ENCODE measurements around the gene FLAD1.
"Not testable (repeated sequence)": the region's sequence is repeated elsewhere in the genome, so short reads cannot be mapped to it uniquely, and the experiment has no call there.

FLAD1 gene

DNA sequence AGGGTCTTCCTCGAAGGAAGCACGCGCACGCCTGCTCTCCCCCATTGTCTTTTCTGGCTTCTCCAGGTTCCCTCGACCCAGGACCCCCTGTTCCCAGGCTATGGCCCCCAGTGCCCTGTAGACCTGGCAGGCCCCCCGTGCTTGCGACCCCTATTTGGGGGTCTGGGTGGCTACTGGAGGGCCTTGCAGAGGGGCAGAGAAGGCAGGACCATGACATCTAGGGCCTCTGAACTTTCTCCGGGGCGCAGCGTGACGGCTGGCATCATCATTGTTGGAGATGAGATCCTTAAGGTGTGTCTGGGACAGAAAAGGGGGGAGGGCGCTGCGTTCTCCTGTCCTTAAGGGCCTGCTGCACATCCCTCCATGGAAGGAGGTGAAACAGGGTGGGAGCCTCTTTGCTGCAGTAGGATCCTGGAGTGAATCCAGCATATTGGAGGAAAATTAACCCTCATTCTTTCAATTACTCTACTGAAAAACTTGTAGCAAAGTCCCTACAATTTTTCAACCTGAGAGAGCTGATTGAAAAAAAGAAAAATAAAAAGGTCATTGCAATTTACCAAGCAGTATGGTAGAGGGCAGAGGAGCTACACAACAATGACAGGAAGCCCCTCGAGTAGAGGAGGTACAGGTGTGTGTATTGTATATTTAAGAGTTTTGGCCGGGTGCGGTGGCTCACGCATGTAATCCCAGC, 777 bp downstream of the FLAD1 start:
- DNase-seq (ENCODE audit: low spot score in 2 of 2) = no peak
- Mint-ChIP-seq H3K4me1 (peaks cover 8% of the 10 kb centered on the region), H3K27me3 (no peaks in the 10 kb centered on the region)

DNA sequence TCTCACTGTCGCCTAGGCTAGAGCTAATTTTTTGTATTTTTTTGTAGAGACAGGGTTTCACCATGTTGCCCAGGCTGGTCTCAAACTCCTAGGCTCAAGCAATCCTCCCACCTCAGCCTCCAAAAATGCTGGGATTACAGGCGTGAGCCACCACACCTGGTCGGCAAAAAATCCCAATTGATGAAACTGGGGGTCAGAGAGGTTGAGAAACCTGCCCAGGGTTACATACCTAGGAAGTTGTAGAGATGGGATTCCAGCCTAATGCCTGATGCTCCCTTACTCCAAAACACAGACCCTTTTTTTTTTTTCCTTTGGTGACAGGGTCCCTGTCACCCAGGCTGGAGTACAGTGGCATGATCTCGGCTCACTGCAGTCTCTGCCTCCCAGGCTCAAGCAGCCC, 3.6 kb downstream of the FLAD1 start:
- not testable (repeated sequence) for H3K4me3 Mint-ChIP-seq; H3K27me3 Mint-ChIP-seq; DNase-seq (ENCODE audit: low spot score in 2 of 2); ATAC-seq (ENCODE audit: low read depth); H3K27ac Mint-ChIP-seq; H3K9me3 Mint-ChIP-seq
- Mint-ChIP-seq H3K36me3 (peaks cover 13% of the 10 kb centered on the region), H3K4me1 (peaks cover 16% of the 10 kb centered on the region)

More for the DNA sequence above, 777 bp downstream of the FLAD1 start:
- Mint-ChIP-seq H3K4me3 (no peak overlapping the region), H3K27ac (peak overlapping the region; percentile 87), H3K9me3 (no peaks in the 10 kb centered on the region), H3K36me3 (peaks cover 7% of the 10 kb centered on the region)
- ATAC-seq (ENCODE audit: low read depth) = no peak

DNA sequence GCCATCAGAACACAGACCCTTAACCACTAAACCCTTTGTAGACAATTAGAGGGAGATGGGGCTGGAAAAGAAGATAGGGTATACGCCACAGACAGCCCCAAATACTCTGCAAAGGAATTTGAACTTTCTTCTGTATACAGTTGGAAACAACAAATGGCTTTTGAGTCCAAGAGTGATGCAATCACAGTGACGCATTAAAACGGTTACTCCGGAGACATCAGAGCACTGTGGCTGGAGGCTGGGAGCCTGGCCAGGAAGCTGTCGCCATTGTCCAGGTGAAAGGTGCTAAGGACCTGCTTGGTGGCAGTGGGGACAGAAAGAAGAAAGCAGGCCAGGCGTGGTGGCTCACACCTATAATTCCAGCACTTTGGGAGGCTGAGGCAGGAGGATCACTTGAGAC, 4.2 kb downstream of the FLAD1 start:
- no peaks in the 10 kb centered on the region for H3K27me3 Mint-ChIP-seq
- H3K27ac Mint-ChIP-seq = no peak overlapping the region
- peaks cover 16% of the 10 kb centered on the region for H3K4me1 Mint-ChIP-seq
- ATAC-seq (ENCODE audit: low read depth) (no peak), DNase-seq (ENCODE audit: low spot score in 2 of 2) (no peak)
- no peaks in the 10 kb centered on the region for H3K9me3 Mint-ChIP-seq
- H3K4me3 Mint-ChIP-seq = no peak overlapping the region
- H3K36me3 Mint-ChIP-seq = peaks cover 13% of the 10 kb centered on the region

- ATAC-seq (ENCODE audit: low read depth) (no peak), DNase-seq (ENCODE audit: low spot score in 2 of 2) (no peak)
- Mint-ChIP-seq H3K36me3 (peaks cover 13% of the 10 kb centered on the region), H3K4me3 (no peak overlapping the region), H3K9me3 (no peaks in the 10 kb centered on the region), H3K27me3 (no peaks in the 10 kb centered on the region), H3K27ac (no peak overlapping the region), H3K4me1 (peaks cover 16% of the 10 kb centered on the region)
Observed at GRCh38 chr1:154988058-154988954, 5.2 kb downstream of the FLAD1 start.

DNA sequence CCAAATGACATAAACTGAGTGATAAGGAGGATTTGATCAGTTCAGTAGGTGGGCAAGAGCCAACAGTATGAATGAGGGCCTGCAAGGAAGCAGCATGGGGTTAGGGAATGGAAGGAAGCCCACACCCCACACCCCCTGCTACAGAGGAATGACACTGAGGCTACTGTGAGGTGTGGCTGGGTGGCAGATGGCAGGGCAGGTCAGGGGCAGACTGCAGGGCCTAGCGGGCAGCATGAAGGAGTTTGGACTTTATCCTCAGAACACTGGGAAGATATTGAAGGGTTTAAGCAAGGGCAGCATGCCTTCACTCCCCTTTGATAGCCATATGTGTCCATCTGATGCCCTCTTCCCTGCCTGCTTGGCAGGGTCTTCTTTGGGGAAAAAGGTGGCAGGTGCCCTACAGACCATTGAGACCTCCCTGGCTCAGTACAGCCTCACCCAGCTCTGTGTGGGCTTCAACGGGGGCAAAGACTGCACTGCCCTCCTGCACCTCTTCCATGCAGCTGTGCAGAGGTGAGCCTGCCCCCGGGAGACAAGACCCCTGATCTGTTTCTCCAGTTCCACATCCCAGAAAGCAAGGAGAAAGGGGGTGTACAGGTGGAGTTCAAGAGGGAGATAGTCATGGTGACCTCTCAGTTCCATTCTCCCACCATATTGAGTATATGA, 6.2 kb downstream of the FLAD1 start:
- ATAC-seq (ENCODE audit: low read depth) (no peak), DNase-seq (ENCODE audit: low spot score in 2 of 2) (no peak)
- Mint-ChIP-seq H3K27ac (no peak overlapping the region), H3K9me3 (no peaks in the 10 kb centered on the region), H3K4me1 (peaks cover 9% of the 10 kb centered on the region), H3K36me3 (peaks cover 13% of the 10 kb centered on the region), H3K27me3 (no peaks in the 10 kb centered on the region), H3K4me3 (no peak overlapping the region)

DNA sequence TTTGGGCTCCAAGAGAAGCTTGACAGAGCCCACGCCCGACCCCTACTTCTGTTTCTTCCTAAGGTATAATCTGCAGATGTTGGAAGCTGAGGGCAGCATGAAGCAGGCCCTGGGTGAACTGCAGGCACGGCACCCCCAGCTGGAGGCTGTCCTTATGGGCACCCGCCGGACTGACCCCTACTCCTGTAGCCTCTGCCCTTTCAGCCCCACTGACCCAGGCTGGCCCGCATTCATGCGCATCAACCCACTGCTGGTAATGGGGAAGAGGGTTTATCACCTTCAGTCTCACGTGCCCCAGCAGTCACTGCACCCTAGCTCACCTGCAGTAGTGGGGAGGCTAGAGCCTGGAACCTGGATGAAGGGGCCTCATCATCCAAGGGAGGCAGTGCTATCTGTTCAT, 7.1 kb downstream of the FLAD1 start:
- Mint-ChIP-seq H3K4me3 (no peak overlapping the region), H3K36me3 (peaks cover 13% of the 10 kb centered on the region), H3K9me3 (no peaks in the 10 kb centered on the region), H3K27me3 (no peaks in the 10 kb centered on the region), H3K4me1 (peaks cover 9% of the 10 kb centered on the region), H3K27ac (no peak overlapping the region)
- ATAC-seq (ENCODE audit: low read depth) = no peak
- no peak for DNase-seq (ENCODE audit: low spot score in 2 of 2)

GRCh38 chr1:154992721-154993571, 9.8 kb downstream of the FLAD1 start:
- Mint-ChIP-seq H3K36me3 (peaks cover 13% of the 10 kb centered on the region), H3K4me3 (no peak overlapping the region), H3K27me3 (no peaks in the 10 kb centered on the region), H3K27ac (no peak overlapping the region), H3K9me3 (no peaks in the 10 kb centered on the region), H3K4me1 (peaks cover 17% of the 10 kb centered on the region)
- ATAC-seq (ENCODE audit: low read depth) (no peak), DNase-seq (ENCODE audit: low spot score in 2 of 2) (no peak)

- Mint-ChIP-seq H3K4me1 (peaks cover 21% of the 10 kb centered on the region), H3K4me3 (no peak within 1 kb of the TSS), H3K9me3 (no peaks in the 10 kb centered on the region), H3K27ac (no peak within 1 kb of the TSS), H3K27me3 (no peaks in the 10 kb centered on the region), H3K36me3 (peaks cover 10% of the 10 kb centered on the region)
- no peak for ATAC-seq (ENCODE audit: low read depth)
- no peak for DNase-seq (ENCODE audit: low spot score in 2 of 2)
Observed at GRCh38 chr1:154993572-154994268, 10.6 kb downstream of the FLAD1 start, which contains the start of gene LENEP. Gene LENEP (plus strand): TSS chr1:154993586. CDS start chr1:154993608, 22 bp downstream.

- H3K27me3 Mint-ChIP-seq = no peaks in the 10 kb centered on the region
- H3K27ac Mint-ChIP-seq = no peak overlapping the region
- ATAC-seq (ENCODE audit: low read depth) (no peak), DNase-seq (ENCODE audit: low spot score in 2 of 2) (no peak)
- H3K36me3 Mint-ChIP-seq = peaks cover 6% of the 10 kb centered on the region
- peaks cover 21% of the 10 kb centered on the region for H3K4me1 Mint-ChIP-seq
- no peak overlapping the region for H3K4me3 Mint-ChIP-seq
- no peaks in the 10 kb centered on the region for H3K9me3 Mint-ChIP-seq
Observed at GRCh38 chr1:154994269-154994587, 11.1 kb downstream of the FLAD1 start.

GRCh38 chr1:154994591-154994990, 11.4 kb downstream of the FLAD1 start:
- no peak overlapping the region for H3K27ac Mint-ChIP-seq
- H3K36me3 Mint-ChIP-seq = peaks cover 5% of the 10 kb centered on the region
- no peak for DNase-seq (ENCODE audit: low spot score in 2 of 2)
- no peak overlapping the region for H3K4me3 Mint-ChIP-seq
- no peaks in the 10 kb centered on the region for H3K9me3 Mint-ChIP-seq
- H3K27me3 Mint-ChIP-seq = no peaks in the 10 kb centered on the region
- H3K4me1 Mint-ChIP-seq = peaks cover 20% of the 10 kb centered on the region
- no peak for ATAC-seq (ENCODE audit: low read depth)

- not testable (repeated sequence) for H3K9me3 Mint-ChIP-seq; H3K27ac Mint-ChIP-seq; H3K27me3 Mint-ChIP-seq; H3K36me3 Mint-ChIP-seq; H3K4me3 Mint-ChIP-seq; ATAC-seq (ENCODE audit: low read depth); DNase-seq (ENCODE audit: low spot score in 2 of 2)
- peaks cover 23% of the 10 kb centered on the region for H3K4me1 Mint-ChIP-seq
Observed at GRCh38 chr1:154995301-154995983, 12.3 kb downstream of the FLAD1 start.

GRCh38 chr1:154996966-154997701, 14.0 kb downstream of the FLAD1 start:
- Mint-ChIP-seq H3K36me3 (no peaks in the 10 kb centered on the region), H3K9me3 (no peaks in the 10 kb centered on the region), H3K4me3 (no peak overlapping the region), H3K27me3 (no peaks in the 10 kb centered on the region), H3K27ac (no peak overlapping the region), H3K4me1 (peaks cover 23% of the 10 kb centered on the region)
- DNase-seq (ENCODE audit: low spot score in 2 of 2) (no peak), ATAC-seq (ENCODE audit: low read depth) (no peak)

Data from memory B cell (primary cell).